IgD-negative memory B cell (primary cell): Measurements from ENCODE around the gene MPC1. TPM values are rescaled to one million over a fixed set of nuclear protein-coding genes. Genes with fewer than 3 reads are reported as not detected.
"Not testable (repeated sequence)": the region's sequence is repeated elsewhere in the genome, so short reads cannot be mapped to it uniquely, and the experiment has no call there.

ENCODE experiments used
- H3K27ac Mint-ChIP-seq, 3 donors: one replicate each; pipeline ENCODE4 v1.8.0; 2020 to 2022; ENCODE audit warnings: mild to moderate bottlenecking in 3 of 3, mixed read lengths in 3 of 3, moderate library complexity in 1 of 3
- H3K27me3 Mint-ChIP-seq: one replicate; pipeline ENCODE4 v1.8.0; 2021; ENCODE audit warnings: mixed read lengths
- H3K36me3 Mint-ChIP-seq: one replicate; pipeline ENCODE4 v1.8.0; 2020; ENCODE audit warnings: mild to moderate bottlenecking, mixed read lengths
- H3K4me1 Mint-ChIP-seq, 3 donors: one replicate each; pipeline ENCODE4 v1.8.0; 2020 to 2022; ENCODE audit warnings: mixed read lengths in 3 of 3, mild to moderate bottlenecking in 1 of 3
- H3K4me3 Mint-ChIP-seq, 4 donors: one replicate each; pipeline ENCODE4 v1.8.0; 2020 to 2022; ENCODE audit warnings: mild to moderate bottlenecking in 4 of 4, mixed read lengths in 4 of 4, moderate library complexity in 3 of 4
- H3K9me3 Mint-ChIP-seq, 3 donors: one replicate each; pipeline ENCODE4 v1.8.0; 2020 to 2021; ENCODE audit warnings: mixed read lengths in 3 of 3, mild to moderate bottlenecking in 1 of 3
- polyA plus RNA-seq: library from polyadenylated mRNA; unstranded; fragments of 300-500 nt; fragmentation: Illumina TruSeq; gene quantifications from one replicate; pipeline ENCODE4 v1.2.3, GENCODE V29; 2021

The MPC1 gene
- polyA plus RNA-seq, 1 donor from 2014 or later, result 38.6 TPM

DNA sequence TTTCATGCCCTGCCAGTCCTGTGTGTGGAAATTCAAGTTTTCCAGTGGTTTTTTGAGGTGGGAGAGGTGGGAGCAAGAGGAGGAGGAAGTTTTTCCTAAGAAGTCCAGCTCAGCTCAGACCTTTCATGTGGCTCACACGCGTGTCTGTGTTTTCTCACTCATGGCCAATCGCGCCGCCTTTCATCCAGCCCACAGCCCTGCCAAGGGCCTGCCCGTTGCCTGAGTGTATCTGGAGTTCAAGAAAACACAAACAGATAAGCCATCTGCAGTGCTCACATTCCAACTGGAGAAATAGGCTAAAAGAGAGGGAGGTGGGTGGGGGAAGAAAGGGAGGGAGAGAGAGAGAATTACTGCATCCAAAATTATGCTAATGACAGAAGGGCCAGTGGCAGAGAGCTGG, 12.6 kb upstream of the MPC1 start:
- H3K4me3 Mint-ChIP-seq, result no peak overlapping the region
- H3K36me3 Mint-ChIP-seq, result peaks cover 5% of the 10 kb centered on the region
- peaks cover 21% of the 10 kb centered on the region for H3K27me3 Mint-ChIP-seq

DNA sequence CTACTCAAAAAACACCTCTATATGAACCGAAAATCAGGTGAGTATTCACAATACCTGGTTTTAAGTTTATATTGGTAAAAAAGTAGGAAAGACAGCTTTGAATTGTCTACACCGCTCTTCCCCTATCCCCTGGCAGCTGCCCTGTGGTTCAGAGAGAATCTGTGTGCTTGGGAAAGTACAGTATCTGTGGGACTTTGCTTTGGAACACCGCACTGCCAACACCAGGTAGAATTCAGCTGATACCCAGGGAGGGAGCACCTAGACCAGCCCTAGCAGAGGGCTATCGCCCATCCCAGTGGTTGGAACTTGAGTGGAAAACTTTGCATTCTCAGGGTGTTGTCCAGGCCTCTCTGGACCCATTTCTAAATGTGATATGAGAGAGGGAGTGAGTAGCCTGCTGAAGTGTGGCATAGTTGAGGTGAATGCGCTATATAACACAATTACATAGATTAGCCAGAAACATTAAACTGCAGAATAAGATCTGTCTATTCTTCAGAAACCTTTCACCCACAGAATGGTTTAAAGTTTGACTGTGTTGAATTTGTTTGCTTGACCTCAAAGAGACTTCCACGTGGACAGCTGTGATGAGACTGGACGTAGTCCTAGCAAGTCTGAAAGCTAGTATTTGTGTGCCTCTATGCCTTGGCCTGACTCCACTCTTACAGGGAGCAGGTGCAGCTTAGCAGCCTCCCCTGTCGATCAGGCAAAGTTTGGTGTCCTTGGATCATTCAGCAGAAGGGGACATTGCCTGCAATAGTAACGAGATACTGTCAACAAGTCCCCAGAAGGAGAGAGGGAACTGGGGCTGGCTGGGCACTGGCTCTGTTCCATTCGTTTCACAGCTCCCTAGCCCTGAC, 11.5 kb upstream of the MPC1 start:
- H3K27ac Mint-ChIP-seq, result no peak overlapping the region
- peaks cover 0 to 2% (median 0%) of the 10 kb centered on the region in 3 donors for H3K4me1 Mint-ChIP-seq
- peaks cover 0 to 2% (median 0%) of the 10 kb centered on the region in 3 donors for H3K9me3 Mint-ChIP-seq
- H3K4me3 Mint-ChIP-seq, result peak overlapping the region in 1 of 4 donors; percentile 38
- peaks cover 18% of the 10 kb centered on the region for H3K27me3 Mint-ChIP-seq
- H3K36me3 Mint-ChIP-seq, result peaks cover 3% of the 10 kb centered on the region

More for the DNA sequence above, 12.6 kb upstream of the MPC1 start:
- no peak overlapping the region for H3K27ac Mint-ChIP-seq
- H3K9me3 Mint-ChIP-seq, result peaks cover 0 to 2% (median 0%) of the 10 kb centered on the region in 3 donors
- peaks cover 0 to 2% (median 0%) of the 10 kb centered on the region in 3 donors for H3K4me1 Mint-ChIP-seq

DNA sequence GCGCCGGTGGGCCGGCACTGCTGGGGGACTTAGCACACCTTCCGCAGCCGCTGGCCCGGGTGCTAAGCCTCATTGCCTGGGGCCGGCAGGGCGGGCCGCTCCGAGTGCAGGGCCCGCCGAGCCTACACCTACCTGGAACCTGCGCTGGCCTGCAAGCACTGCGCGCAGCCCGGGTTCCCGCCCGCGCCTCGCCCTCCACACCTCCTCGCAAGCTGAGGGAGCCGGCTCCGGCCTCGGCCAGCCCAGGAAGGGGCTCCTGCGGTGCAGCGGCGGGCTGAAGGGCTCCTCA, 10.7 kb upstream of the MPC1 start:
- no peak overlapping the region for H3K27ac Mint-ChIP-seq
- H3K9me3 Mint-ChIP-seq, result no peaks in the 10 kb centered on the region
- H3K4me3 Mint-ChIP-seq, result no peak overlapping the region
- H3K27me3 Mint-ChIP-seq, result peaks cover 15% of the 10 kb centered on the region
- peaks cover 0 to 2% (median 0%) of the 10 kb centered on the region in 3 donors for H3K4me1 Mint-ChIP-seq
- peaks cover 2% of the 10 kb centered on the region for H3K36me3 Mint-ChIP-seq

DNA sequence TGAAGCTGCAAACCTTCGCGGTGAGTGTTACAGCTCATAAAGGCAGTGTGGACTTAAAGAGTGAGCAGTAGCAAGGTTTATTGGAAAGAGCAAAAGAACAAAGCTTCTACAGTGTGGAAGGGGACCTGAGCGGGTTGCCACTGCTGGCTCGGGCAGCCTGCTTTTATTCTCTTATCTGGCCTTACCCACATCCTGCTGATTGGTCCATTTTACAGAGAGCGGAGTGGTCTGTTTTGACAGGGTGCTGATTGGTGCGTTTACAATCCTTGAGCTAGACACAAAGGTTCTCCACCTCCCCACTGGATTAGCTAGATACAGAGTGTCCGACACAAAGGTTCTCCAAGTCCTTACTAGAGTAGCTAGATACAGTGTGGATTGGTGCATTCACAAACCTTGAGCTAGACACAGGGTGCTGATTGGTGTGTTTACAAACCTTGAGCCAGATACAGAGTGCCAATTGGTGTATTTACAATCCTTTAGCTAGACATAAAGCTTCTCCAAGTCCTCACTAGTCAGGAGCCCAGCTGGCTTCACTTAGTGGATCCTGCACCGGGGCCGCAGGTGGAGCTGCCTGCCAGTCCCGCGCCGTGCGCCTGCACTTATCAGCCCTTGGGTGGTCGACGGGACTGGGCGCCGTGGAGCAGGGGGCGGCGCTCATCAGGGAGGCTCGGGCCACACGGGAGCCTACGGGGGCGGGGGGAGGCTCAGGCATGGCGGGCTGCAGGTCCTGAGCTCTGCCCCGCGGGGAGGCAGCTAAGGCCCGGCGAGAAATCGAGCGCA, 10.2 kb upstream of the MPC1 start:
- not testable (repeated sequence) for H3K36me3 Mint-ChIP-seq, H3K9me3 Mint-ChIP-seq, H3K27ac Mint-ChIP-seq, H3K4me1 Mint-ChIP-seq, H3K4me3 Mint-ChIP-seq
- peaks cover 15% of the 10 kb centered on the region for H3K27me3 Mint-ChIP-seq

DNA sequence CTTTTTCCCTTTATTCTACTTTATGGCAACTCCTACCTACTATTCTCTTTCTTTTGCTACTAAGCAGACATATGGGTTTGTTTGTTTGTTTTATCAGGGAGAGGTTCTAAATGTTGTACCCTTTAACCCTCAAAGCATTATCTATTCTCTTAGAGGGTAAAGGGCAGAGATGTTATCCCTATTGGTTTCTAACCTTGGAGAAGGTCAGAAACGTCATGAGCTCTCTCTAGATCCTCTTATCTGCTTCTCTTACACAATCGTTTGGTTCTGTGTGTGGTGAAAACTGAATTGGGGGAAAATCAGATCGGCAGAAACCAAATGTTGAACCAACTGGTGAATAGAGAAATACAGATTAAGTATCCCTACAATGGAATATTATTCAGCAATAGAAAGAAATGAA, 6.4 kb upstream of the MPC1 start:
- Mint-ChIP-seq H3K27ac (peak overlapping the region in 1 of 3 donors; percentile 24), H3K36me3 (no peaks in the 10 kb centered on the region), H3K9me3 (no peaks in the 10 kb centered on the region), H3K4me1 (peaks cover 0 to 2% (median 0%) of the 10 kb centered on the region in 3 donors), H3K27me3 (peaks cover 8% of the 10 kb centered on the region), H3K4me3 (no peak overlapping the region)

DNA sequence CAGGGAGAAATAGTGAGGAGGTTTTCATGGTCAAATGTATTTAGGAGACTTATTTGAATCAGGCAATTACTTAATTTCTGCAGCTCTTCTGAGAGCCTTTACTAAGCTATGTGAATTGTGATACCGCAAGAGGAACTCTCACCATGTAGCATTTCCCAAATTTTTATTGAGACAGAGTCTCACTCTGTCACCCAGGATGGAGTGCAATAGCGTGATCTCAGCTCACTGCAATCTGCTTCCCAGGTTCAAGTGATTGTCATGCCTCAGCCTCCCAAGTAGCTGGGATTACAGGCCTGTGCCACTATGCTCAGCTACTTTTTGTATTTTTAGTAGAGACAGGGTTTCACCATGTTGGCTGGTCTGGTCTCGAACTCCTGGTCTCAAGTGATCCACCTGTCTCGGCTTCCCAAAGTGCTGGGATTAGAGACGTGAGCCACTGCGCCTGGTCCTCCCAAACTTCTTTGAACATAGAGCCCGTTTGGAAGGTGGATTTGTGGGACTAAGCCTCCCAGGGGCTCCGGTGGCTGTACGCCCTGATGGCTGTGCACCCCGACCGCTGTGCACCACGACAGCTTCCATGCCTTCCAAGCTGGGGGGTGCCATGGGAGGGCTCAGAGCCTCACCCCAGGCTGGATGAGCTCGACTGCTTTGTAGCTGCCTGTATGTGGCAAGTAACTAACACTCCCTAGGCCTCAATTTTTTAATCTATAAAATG, 5.7 kb upstream of the MPC1 start:
- Mint-ChIP-seq H3K27ac (no peak overlapping the region), H3K36me3 (no peaks in the 10 kb centered on the region), H3K4me1 (peaks cover 2 to 5% (median 4%) of the 10 kb centered on the region in 3 donors), H3K4me3 (no peak overlapping the region), H3K9me3 (no peaks in the 10 kb centered on the region), H3K27me3 (peaks cover 8% of the 10 kb centered on the region)

DNA sequence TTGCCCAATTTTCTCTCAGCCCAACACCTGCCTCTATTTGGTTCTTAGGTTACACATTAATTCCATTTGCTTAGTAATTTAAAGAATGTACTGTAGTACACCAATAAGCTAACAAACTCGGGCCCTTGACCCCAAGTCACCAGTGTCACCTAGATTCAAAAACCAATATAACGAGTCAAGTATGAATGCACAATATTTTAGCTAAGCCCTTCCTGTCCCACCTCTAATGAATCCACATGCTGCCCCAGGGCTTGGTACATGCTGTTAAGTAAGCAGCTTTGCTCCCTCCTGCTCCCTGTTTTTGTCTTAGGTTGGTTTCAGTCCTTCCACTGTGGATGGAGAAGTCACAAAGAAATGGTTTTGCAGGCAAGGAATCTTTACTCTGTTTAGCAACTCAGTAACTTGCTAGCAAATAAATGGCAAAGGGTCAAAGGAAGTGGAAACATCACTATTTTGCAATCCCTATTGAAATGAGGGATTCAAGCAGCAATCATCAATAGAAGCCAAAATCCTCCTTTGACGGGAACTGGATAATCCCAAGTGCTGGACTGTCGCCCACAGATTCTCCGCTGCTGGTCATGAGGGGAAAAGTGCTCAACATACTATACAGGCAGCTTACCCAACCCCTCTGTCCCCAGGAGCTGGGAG, 5.0 kb upstream of the MPC1 start:
- H3K27ac Mint-ChIP-seq, result peak overlapping the region in 1 of 3 donors; percentile 58
- H3K36me3 Mint-ChIP-seq, result no peaks in the 10 kb centered on the region

DNA sequence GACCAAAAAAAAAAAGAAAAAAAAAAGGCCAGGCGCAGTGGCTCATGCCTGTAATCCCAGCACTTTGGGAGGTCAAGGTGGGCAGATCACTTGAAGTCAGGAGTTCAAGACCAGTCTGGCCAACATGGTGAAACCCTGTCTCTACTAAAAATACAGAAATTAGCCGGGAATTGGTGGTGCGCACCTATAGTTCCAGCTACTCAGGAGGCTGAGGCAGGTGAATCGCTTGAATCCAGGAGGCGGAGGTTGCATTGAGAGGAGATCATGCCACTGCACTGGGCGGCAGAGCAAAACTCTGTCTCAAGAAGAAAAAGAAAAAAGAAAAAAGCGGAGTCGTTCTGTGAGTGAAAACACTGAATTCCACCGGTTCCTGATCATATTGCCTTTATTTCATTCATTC, 4.4 kb upstream of the MPC1 start:
- H3K4me1 Mint-ChIP-seq, H3K9me3 Mint-ChIP-seq, H3K27me3 Mint-ChIP-seq, H3K36me3 Mint-ChIP-seq, H3K27ac Mint-ChIP-seq: not testable (repeated sequence)
- peak overlapping the region in 1 of 4 donors; percentile 72 for H3K4me3 Mint-ChIP-seq

More for the DNA sequence above, 5.0 kb upstream of the MPC1 start:
- Mint-ChIP-seq H3K4me1 (peaks cover 2 to 5% (median 4%) of the 10 kb centered on the region in 3 donors), H3K9me3 (no peaks in the 10 kb centered on the region), H3K4me3 (peak overlapping the region in 1 of 4 donors; percentile 72), H3K27me3 (peaks cover 6% of the 10 kb centered on the region)

DNA sequence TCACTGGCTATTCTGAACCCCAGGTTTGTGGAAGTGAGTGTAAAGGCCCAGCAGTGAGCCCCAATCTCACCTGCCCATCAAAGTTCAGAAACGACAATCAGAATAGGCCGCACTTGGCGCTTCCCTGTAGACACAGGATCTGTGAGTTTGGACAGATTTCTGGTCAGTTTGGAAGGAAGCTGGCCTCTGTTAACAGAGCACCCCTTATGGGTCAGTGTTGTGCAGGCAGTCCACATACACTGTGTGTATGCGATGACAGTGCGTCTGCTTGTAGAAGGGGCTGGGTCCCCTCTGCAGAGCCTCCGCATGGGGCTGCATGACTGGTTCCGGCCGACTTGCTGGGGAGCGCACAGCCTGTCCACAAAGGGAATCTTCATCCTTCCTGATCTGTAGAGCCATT, 3.4 kb upstream of the MPC1 start:
- H3K36me3 Mint-ChIP-seq, result no peaks in the 10 kb centered on the region
- peaks cover 6 to 12% (median 11%) of the 10 kb centered on the region in 3 donors for H3K4me1 Mint-ChIP-seq
- H3K27me3 Mint-ChIP-seq, result peaks cover 4% of the 10 kb centered on the region
- H3K9me3 Mint-ChIP-seq, result no peaks in the 10 kb centered on the region
- H3K27ac Mint-ChIP-seq, result no peak overlapping the region
- H3K4me3 Mint-ChIP-seq, result peak overlapping the region in 1 of 4 donors; percentile 14

DNA sequence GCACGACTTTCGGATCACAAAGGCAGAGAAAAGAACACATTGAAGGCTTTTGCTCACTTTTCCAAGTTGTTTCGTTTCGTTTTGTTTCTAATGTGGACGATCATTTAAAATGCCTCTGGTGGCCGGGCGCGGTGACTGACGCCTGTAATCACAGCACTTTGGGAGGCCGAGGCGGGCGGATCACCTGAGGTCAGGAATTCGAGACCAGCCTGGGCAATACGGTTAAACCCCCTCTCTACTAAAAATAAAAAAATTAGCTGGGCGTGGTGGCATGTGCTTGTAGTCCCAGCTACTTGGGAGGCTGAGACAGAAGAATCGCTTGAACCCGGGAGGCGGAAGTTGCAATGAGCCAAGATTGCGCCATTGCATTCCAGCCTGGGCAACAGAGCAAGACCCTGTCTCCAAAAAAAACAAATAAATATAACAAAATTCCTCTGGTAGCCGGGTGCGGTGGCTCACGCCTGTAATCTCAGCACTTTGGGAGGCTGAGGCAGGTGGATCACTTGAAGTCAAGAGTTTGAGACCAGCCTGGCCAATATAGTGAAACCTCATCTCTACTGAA, 1.1 kb upstream of the MPC1 start:
- not testable (repeated sequence) for H3K36me3 Mint-ChIP-seq, H3K9me3 Mint-ChIP-seq, H3K27me3 Mint-ChIP-seq
- Mint-ChIP-seq H3K4me3 (peak overlapping the region; percentile 87 to 97 (median 94)), H3K27ac (peak overlapping the region; percentile 81 to 92 (median 87)), H3K4me1 (peaks cover 6 to 14% (median 12%) of the 10 kb centered on the region in 3 donors)

DNA sequence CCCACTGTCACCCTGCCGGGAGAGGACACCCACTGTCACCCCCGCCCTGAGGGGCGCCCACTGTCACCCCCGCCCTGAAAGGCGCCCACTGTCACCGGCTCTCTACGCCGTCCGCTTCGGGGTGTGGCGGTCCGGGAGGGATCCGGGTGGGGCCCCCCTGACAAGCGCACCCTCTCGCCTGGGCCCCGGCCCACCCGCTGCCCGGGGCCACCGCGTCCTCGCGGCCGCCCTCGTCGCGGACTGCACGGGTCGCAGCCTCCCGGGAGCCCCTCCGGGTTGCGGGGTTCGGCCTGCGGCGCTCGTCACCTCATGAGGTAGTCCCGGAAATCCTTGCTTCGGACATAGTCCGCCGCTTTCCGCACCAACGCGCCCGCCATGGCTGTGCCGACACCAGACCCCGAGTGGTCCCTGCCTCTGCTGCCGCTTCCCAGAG, 224 bp downstream of the MPC1 start:
- H3K27ac Mint-ChIP-seq, result peak overlapping the region in 2 of 3 donors; percentile 89 to 99
- peaks cover 6 to 14% (median 12%) of the 10 kb centered on the region in 3 donors for H3K4me1 Mint-ChIP-seq
- no peaks in the 10 kb centered on the region for H3K9me3 Mint-ChIP-seq
- H3K36me3 Mint-ChIP-seq, result no peaks in the 10 kb centered on the region
- no peaks in the 10 kb centered on the region for H3K27me3 Mint-ChIP-seq
- H3K4me3 Mint-ChIP-seq, result peak overlapping the region; percentile 91 to 100 (median 96)

DNA sequence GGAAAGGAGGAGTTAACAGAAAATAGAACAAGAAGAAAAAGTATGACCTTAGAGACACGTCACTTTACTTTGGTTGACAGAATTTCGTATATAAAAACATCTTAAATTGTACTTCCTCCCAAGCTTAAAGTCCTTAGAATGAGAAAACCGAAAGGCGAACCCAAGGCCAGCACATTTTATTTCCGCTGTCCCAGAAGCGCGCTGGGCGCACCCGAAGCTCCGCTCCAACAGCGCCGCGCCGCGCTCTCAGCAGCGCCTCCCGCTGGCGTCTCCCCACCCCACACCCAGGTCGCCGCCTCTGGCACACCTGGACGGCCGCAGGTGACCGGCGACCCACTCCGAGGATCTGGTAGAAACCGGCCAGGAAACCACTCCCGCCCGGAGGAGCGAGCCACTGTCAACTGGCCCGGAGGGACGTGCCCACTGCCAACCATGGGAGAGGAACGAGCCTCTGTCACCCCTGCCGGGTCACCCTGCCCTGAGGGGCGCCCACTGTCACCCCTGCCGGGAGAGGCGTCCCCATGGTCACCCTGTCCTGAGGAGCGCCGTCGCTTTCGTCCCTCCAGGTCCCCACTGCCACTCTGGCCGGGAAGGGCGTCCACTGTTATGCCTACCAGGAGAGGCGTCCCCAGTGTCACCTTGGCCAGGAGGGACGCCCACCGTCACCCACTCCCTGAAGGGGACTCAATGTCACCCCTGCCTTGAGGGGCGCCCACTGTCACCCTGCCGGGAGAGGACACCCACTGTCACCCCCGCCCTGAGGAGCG, 824 bp downstream of the MPC1 start:
- no peaks in the 10 kb centered on the region for H3K27me3 Mint-ChIP-seq
- H3K9me3 Mint-ChIP-seq, result no peaks in the 10 kb centered on the region
- peaks cover 6 to 14% (median 12%) of the 10 kb centered on the region in 3 donors for H3K4me1 Mint-ChIP-seq
- no peaks in the 10 kb centered on the region for H3K36me3 Mint-ChIP-seq
- H3K27ac Mint-ChIP-seq, result peak overlapping the region; percentile 89 to 99 (median 95)
- H3K4me3 Mint-ChIP-seq, result peak overlapping the region; percentile 91 to 100 (median 96)

DNA sequence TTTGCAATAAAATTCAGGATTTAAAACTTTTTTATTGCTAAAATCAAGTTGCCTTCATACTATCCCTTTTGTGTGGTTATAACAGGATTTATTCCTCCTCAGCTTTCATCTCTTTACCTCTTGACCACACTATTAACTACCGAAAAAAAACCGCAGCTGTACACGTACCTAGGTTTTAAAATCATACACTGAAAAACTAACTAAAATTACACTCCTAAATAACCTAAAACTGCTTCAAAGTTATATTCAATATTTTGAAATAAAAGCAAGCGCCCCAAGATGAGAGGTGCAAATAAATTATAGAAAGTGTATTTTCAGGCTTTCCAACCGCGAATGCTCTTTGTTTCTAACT, 1.4 kb downstream of the MPC1 start:
- H3K9me3 Mint-ChIP-seq, result no peaks in the 10 kb centered on the region
- H3K4me3 Mint-ChIP-seq, result peak overlapping the region; percentile 91 to 100 (median 96)
- no peaks in the 10 kb centered on the region for H3K36me3 Mint-ChIP-seq
- peaks cover 6 to 14% (median 12%) of the 10 kb centered on the region in 3 donors for H3K4me1 Mint-ChIP-seq
- H3K27ac Mint-ChIP-seq, result peak overlapping the region; percentile 89 to 99 (median 95)
- no peaks in the 10 kb centered on the region for H3K27me3 Mint-ChIP-seq

DNA sequence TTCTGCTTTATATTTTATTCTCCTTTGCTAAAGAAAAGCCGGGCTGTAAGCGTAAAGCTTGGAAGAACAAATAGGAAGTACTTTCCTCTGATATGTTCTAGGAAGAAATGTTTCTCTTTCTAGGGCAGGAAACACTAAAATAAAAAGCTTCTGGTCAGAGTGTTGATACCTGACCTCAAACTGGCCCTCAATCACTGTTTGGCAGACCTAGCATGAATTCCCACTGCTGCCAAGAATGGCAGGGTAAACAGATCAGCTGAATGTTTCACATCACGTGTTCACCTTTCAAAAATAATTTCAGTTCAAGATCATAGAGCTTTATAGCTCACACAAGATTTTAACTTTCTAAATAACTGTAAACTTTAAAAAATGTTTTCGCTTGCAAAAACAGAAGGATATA, 2.9 kb downstream of the MPC1 start:
- peaks cover 6 to 14% (median 12%) of the 10 kb centered on the region in 3 donors for H3K4me1 Mint-ChIP-seq
- H3K36me3 Mint-ChIP-seq, result no peaks in the 10 kb centered on the region
- H3K4me3 Mint-ChIP-seq, result peak overlapping the region in 1 of 4 donors; percentile 100

More for the DNA sequence above, 2.9 kb downstream of the MPC1 start:
- no peaks in the 10 kb centered on the region for H3K9me3 Mint-ChIP-seq
- no peaks in the 10 kb centered on the region for H3K27me3 Mint-ChIP-seq
- no peak overlapping the region for H3K27ac Mint-ChIP-seq
